Heart right ventricle (tissue), 16 donors: ENCODE data around the gene PPP6R3. TPM values are rescaled to one million over a fixed set of nuclear protein-coding genes. Genes with fewer than 3 reads are reported as not detected.

Experiments
- ATAC-seq, 8 donors: fragments of 200-7000 bp; cut with Tn5 transposase; one replicate each; pipeline ENCODE4 v1.9.1; 2020; ENCODE audit warnings: mild to moderate bottlenecking in 8 of 8, moderate library complexity in 8 of 8, moderate number of reproducible peaks in 1 of 8
- DNase-seq, 2 donors: peaks; one replicate each; pipeline ENCODE4 v3.0.0-alpha.2; 2020
- H3K27ac ChIP-seq, 10 donors: fragments of 200-600 bp; sonication (generic) in 2 of 10; one replicate each; pipeline versions ENCODE4 v1.5.0 to v1.8.0; 2020 to 2022; ENCODE audit warnings: mild to moderate bottlenecking in 3 of 10
- H3K27me3 ChIP-seq, 7 donors: fragments of 200-600 bp; one replicate each; pipeline ENCODE4 v1.8.0; 2021 to 2022; ENCODE audit warnings: mild to moderate bottlenecking in 2 of 7
- H3K36me3 ChIP-seq, 9 donors: fragments of 200-600 bp; sonication (generic) in 1 of 9; one replicate each; pipeline versions ENCODE4 v1.5.0 to v1.8.0; 2020 to 2022; ENCODE audit warnings: mild to moderate bottlenecking in 2 of 9
- H3K4me1 ChIP-seq, 9 donors: fragments of 200-600 bp; sonication (generic) in 1 of 9; one replicate each; pipeline versions ENCODE4 v1.5.0 to v1.8.0; 2020 to 2022; ENCODE audit warnings: mild to moderate bottlenecking in 4 of 9
- H3K4me3 ChIP-seq, 10 donors: fragments of 200-600 bp; sonication (generic) in 2 of 10; one replicate each; pipeline versions ENCODE4 v1.5.0 to v1.8.0; 2020 to 2022; ENCODE audit warnings: mild to moderate bottlenecking in 7 of 10, moderate library complexity in 2 of 10
- H3K9me3 ChIP-seq, 11 donors: fragments of 200-600 bp in 10 of 11; sonication (generic) in 2 of 11; one replicate each; pipeline versions ENCODE4 v1.5.0 to v1.8.0; 2013 to 2022; ENCODE audit warnings: mild to moderate bottlenecking in 2 of 11, control low read depth in 1 of 11, moderate library complexity in 1 of 11
- CTCF ChIP-seq, 9 donors: fragments of 200-600 bp; sonication (generic) in 2 of 9; IDR thresholded peaks; one replicate each; pipeline versions ENCODE4 v1.5.0 to v1.8.0; 2021 to 2022; ENCODE audit warnings: antibody characterized with exemption in 9 of 9, mild to moderate bottlenecking in 5 of 9, moderate library complexity in 1 of 9
- WGBS, 2 donors: extraction: QIAGEN DNeasy Blood & Tissue Kit; methylation state at CpG; one replicate each; pipeline ENCODE4 v1.1.7; 2013; ENCODE audit warnings: inconsistent platforms in 1 of 2; 5-methylcytosine and 5-hydroxymethylcytosine counted together
- intact Hi-C, 10 donors: fragments of 100-400 bp; cut with DNase I; formaldehyde crosslinking; loops; one replicate each; pipeline versions ENCODE4 v1.11.1 to v1.14.2; 2022
- polyA plus RNA-seq, 2 donors: library from polyadenylated mRNA; stranded (reverse); fragments of 200-250 nt; gene quantifications; one replicate each; pipeline ENCODE4 v1.2.3, GENCODE V29; 2013
- total RNA-seq, 10 donors: library from RNA; stranded (reverse); fragmentation: NEBNext Ultra II Directional in 3 of 10; extraction: Animal tissue kit (Norgen Biotek cat#: 25700) in 3 of 10; gene quantifications; one replicate each; pipeline versions ENCODE4 v1.2.1 to v1.2.4, GENCODE V29; 2021 to 2023
- donor health status: Arrhythmogenic right ventricular cardiomyopathy.
- donor health status: ischemic (EF 13 %, LVEDD 7.1; RV severe dilation, severe dysfunction).
- donor health status: healthy with polysubstance abuse.
- donor health status: DM: no; HTN: yes; CAD: no.
- donor health status: DM: no; HTN: no; CAD: no.
- donor health status: ischemic (EF 25% LVEDD 6.9; RV normal size, moderate dysfunction).
- donor health status: ischemic (EF 25% LVEDD 5.7; RV mildly dilated, moderate dysfunction).
- donor health status: healthy.
- donor health status: DM: yes; HTN: yes; CAD: no.
- donor health status: Ischemic cardiomyopathy.
- donor health status: ischemic (EF 35%, LVEDD 5.7; RV mildly dilated, moderate dysfunction).
- donor health status: nonischemic (EF 11% LVEDD 7.7; RV severe dilation, severe dysfunction).
- donor health status: DM: yes; HTN: yes; CAD: no.
- donor health status: PGD.
- donor health status: ischemic (EF 29% LVEDD 5.4; RV normal size, mild dysfunction).
- donor health status: nonischemic (EF 23%, LVEDD 6.1; RV moderate dilation, normal function).

PPP6R3 gene
- total and polyA plus RNA-seq, 12 donors: 18.4 to 98.1 (median 80.8) TPM

- Histone ChIP-seq H3K27ac (no peak overlapping the region), H3K4me1 (no peaks in the 10 kb centered on the region), H3K36me3 (peaks cover 6 to 100% (median 81%) of the 10 kb centered on the region in 9 donors), H3K9me3 (peaks cover 0 to 5% (median 0%) of the 10 kb centered on the region in 11 donors), H3K4me3 (no peak overlapping the region), H3K27me3 (no peaks in the 10 kb centered on the region)
- DNase-seq (no peak), ATAC-seq (no peak)
- TF ChIP-seq CTCF (IDR thresholded peaks at IDR 0.05): no peak
- intact Hi-C loops: loop anchor here in 1 of 10 donors (10.0 kb wide), 1 partner anchor 484 kb away; no protein-coding TSS in a partner anchor
- WGBS, 2 donors: 88 to 89% methylated on average over 7 of the region's 7 CpGs
These were observed 140.6 kb downstream of the PPP6R3 start for GRCh38 chr11:68601147-68601546.

- Histone ChIP-seq H3K27me3 (no peaks in the 10 kb centered on the region), H3K27ac (no peak overlapping the region), H3K36me3 (peaks cover 0 to 100% (median 69%) of the 10 kb centered on the region in 9 donors), H3K9me3 (peaks cover 0 to 5% (median 0%) of the 10 kb centered on the region in 11 donors), H3K4me3 (no peak overlapping the region), H3K4me1 (no peaks in the 10 kb centered on the region)
- no peak for TF ChIP-seq CTCF (IDR thresholded peaks at IDR 0.05)
- WGBS, 2 donors: 87 to 90% methylated on average over 13 of the region's 13 CpGs
- intact Hi-C loops: loop anchor here in 3 of 10 donors (10.0 kb wide), 2 partner anchors 145 to 475 kb away; partner anchors contain the start of gene TESMIN (in 1 of the 3)
- ATAC-seq: peak in 3 of 8 donors; percentile 9 to 30 (median 20)
- no peak for DNase-seq
These were observed 149.2 kb downstream of the PPP6R3 start for GRCh38 chr11:68609761-68610160.

GRCh38 chr11:68610452-68611116 is 150.0 kb downstream of the PPP6R3 start:
- H3K27ac ChIP-seq: no peak overlapping the region
- ATAC-seq: peak in 2 of 8 donors; percentile 17 to 46
- WGBS, 2 donors: 65 to 68% methylated on average over 1 of the region's 1 CpG

More at GRCh38 chr11:68610452-68611116, 150.0 kb downstream of the PPP6R3 start:
- intact Hi-C loops: loop anchor here in 2 of 10 donors (10.0 kb wide), 2 partner anchors 144 to 474 kb away; partner anchors contain the start of gene TESMIN (in 1 of the 2)
- peaks cover 0 to 100% (median 70%) of the 10 kb centered on the region in 9 donors for H3K36me3 ChIP-seq
- H3K27me3 ChIP-seq: no peaks in the 10 kb centered on the region
- no peak overlapping the region for H3K4me3 ChIP-seq
- H3K9me3 ChIP-seq: peaks cover 0 to 5% (median 0%) of the 10 kb centered on the region in 11 donors
- H3K4me1 ChIP-seq: no peaks in the 10 kb centered on the region
- peak in 4 of 9 donors; percentile 14 to 41 (median 28) for TF ChIP-seq CTCF (IDR thresholded peaks at IDR 0.05)
- no peak for DNase-seq
